NCI-H82 (cell line): ENCODE data around the gene RFX1.
A peak's percentile ranks its signal among the peaks of the same experiment; 100 is the strongest.

ENCODE experiments used
- DNase-seq: peaks from one replicate; lab custom pipeline; 2025; lab: John Stamatoyannopoulos, UW

The RFX1 gene

GRCh38 chr19:13960863-13961784 lies 45.0 kb downstream of the RFX1 start:
- no peak for DNase-seq

- DNase-seq = peak; percentile 29
These were observed 45.9 kb downstream of the RFX1 start for GRCh38 chr19:13959962-13960862.

- DNase-seq = no peak
These were observed 46.8 kb downstream of the RFX1 start for GRCh38 chr19:13959141-13959961.

GRCh38 chr19:13958043-13958442 lies 48.1 kb downstream of the RFX1 start:
- DNase-seq = no peak

GRCh38 chr19:13957051-13957450 lies 49.1 kb downstream of the RFX1 start:
- no peak for DNase-seq

GRCh38 chr19:13956365-13956744 lies 49.8 kb downstream of the RFX1 start:
- no peak for DNase-seq

GRCh38 chr19:13955662-13956364 lies 50.3 kb downstream of the RFX1 start:
- no peak for DNase-seq

GRCh38 chr19:13954185-13954584 lies 51.9 kb downstream of the RFX1 start:
- DNase-seq = no peak

GRCh38 chr19:13952931-13953531 lies 53.1 kb downstream of the RFX1 start:
- DNase-seq = peak; percentile 48

- DNase-seq = peak; percentile 100
These were observed 53.8 kb downstream of the RFX1 start, which contains the start of gene DCAF15 for GRCh38 chr19:13952154-13952930. Gene DCAF15, plus strand, starts transcription at chr19:13952509. Its CDS starts 4 bp downstream, at chr19:13952513.

GRCh38 chr19:13951799-13952153 lies 54.3 kb downstream of the RFX1 start:
- DNase-seq = no peak

- no peak for DNase-seq
These were observed 55.1 kb downstream of the RFX1 start for GRCh38 chr19:13951043-13951442.

- no peak for DNase-seq
These were observed 59.7 kb downstream of the RFX1 start for GRCh38 chr19:13946414-13946813.

GRCh38 chr19:13942023-13942684 lies 64.0 kb downstream of the RFX1 start:
- peak; percentile 38 for DNase-seq

GRCh38 chr19:13938301-13939064 lies 67.6 kb downstream of the RFX1 start, which contains the start of gene PODNL1:
Gene PODNL1, minus strand, starts transcription at chr19:13938417. Its CDS starts 236 bp downstream, at chr19:13938181.
- no peak for DNase-seq

GRCh38 chr19:13937479-13938300 lies 68.4 kb downstream of the RFX1 start:
- peak; percentile 39 for DNase-seq

GRCh38 chr19:13935765-13936510 lies 70.2 kb downstream of the RFX1 start:
- DNase-seq = peak; percentile 40
